ENCODE results near the gene PMS1. TPM values are rescaled to one million over a fixed set of nuclear protein-coding genes. Genes with fewer than 3 reads are reported as not detected.
"Not testable (repeated sequence)": the region's sequence is repeated elsewhere in the genome, so short reads cannot be mapped to it uniquely, and the experiment has no call there.

Gene PMS1
- total RNA-seq, 1 donor from 2014 or later = 39.0 TPM

DNA sequence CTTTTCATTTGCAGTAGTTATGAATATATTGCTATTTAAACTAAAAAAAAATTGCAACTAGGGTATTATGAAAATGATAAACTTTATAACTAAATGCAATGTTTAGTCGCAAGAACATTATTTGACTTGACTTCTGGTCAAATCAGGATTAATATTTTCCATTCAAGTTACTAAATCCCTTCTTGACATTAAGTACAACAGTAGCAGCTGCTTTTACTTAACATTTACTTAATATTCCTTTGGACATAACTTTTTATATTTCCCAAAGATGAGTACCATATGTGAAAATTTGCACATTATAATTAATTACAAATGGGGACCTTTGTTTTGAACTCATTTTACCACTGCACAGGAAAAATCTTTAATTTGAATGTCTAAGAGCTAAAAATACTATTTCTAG is 74.0 kb downstream of the PMS1 start:
- intact Hi-C loops (cut with micrococcal nuclease) = no loop called here

DNA sequence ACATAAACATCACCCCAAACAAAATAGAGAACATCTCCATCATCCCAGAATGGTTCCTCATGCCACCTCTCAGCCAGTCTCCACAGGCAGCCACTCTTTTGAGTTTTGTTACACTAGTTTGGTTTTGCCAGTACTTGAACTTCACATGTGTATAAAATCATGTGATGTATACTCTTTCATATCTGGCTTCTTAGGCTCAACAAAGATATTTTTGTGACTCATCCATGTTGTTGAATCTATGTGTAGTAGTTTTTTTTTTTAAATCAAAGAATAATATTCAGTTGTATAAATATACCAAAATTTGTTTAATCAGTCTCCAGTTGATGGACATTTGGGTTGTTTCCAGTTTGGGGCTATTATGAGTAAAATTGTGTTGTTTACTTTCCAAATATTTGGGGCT is 75.9 kb downstream of the PMS1 start:
- intact Hi-C loops (cut with micrococcal nuclease) = no loop called here

DNA sequence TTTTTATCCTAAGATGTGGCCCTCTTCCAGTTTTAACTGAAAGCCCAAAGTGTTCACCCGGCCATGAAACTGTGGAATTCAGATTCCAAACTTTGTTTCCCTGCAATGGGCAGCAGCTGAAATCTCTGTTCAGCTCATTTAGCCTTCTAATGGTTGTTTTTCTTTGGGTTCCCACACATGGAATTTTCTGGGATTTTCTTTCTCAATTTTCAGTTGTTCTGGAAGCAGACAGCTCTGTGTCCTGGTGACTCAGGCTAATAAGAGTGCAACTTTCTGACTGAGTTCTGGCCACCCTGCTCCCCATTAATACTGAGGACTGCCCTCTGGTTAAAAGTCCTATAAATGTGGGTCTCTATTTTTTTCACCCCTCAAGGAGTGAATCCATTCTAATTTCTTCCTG is 78.5 kb downstream of the PMS1 start:
- intact Hi-C loops (cut with micrococcal nuclease) = no loop called here

DNA sequence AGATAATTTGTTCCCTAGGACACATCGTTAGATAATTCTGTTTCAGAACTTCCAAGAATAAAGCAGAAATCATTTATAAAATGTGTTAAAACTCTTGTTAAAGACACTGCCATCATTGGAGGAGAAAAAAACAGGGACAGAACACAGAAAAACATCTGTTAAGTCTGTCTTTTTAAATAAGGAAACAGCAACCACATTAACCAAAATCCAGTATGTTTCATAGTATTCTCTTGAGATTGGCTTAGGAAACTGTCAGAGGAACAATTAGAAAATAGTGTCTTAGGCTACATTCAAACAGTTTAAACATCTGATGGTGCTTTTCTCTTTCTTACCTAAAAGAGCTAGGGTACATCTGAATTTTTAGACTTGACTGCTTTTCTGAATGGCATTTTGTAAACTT is 81.6 kb downstream of the PMS1 start:
- intact Hi-C loops (cut with micrococcal nuclease) = no loop called here

DNA sequence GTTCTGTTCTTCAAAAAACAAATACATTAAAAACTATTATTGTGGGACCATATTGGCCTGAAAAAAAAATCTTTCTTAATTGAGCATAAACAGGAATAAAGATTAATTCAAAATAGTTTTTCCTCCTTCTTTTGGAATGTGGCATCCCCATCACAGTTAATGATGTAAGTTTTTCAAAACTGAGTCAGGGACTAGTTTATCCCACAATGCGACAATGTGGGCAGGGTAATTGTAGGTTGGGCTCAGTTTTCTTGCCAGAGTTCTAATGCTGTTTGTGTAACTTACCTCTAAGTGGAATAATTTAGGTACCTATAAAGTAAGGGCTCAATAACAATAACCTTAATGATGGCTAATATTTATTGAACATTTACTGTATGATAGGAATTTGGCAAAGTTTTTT is 82.0 kb downstream of the PMS1 start:
- intact Hi-C loops (cut with micrococcal nuclease) = no loop called here

DNA sequence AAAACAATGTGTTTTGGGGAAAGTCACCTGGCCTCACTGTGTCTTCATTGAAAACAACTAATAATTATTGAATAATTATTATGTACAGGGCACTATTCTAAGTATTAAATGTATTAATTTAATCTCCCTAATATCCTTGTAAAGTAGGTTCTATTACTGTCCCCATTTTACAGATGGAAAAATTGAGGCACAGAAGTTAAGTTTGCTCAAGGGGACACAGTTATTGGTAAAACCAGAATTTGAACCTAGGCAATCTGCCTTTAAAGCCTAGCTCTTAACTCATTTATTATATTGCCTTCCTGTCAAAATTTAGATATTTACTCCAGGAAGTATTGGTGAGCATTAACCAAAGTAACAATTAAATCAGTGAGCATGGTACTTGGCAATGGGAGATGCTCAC is 84.6 kb downstream of the PMS1 start:
- intact Hi-C loops (cut with micrococcal nuclease) = no loop called here

DNA sequence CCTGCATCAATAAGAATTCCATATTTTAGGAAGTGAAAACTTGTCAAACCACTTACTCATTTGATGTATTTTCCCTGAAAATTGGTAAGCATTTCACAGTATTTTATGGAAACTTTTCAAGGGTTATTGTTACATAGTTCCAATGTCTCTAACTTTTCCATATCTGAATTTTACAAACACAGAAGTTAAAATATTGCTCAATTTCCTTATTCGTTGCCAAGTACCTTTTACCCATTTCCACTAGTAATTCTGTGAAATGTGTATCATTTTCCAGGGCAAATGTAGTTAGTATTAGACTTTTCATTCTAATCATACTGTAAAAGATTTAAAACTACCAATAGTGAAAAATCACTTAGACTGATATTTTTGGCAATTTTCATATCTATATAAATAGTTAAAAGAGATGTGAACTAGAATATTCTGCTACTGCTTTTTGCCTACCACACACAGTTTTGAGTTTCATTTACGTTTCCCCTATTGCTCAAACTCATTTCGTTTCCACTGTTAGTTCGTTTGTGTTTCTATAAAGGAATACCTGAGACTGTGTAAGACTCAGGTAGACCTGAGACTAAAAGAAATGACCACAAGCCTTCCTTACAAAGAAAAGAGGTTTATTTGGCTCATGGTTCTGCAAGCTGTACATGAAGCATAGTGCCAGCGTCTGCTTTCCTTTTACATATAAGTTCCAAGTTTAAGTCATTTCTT is 86.3 kb downstream of the PMS1 start:
- intact Hi-C loops (cut with micrococcal nuclease) = no loop called here

DNA sequence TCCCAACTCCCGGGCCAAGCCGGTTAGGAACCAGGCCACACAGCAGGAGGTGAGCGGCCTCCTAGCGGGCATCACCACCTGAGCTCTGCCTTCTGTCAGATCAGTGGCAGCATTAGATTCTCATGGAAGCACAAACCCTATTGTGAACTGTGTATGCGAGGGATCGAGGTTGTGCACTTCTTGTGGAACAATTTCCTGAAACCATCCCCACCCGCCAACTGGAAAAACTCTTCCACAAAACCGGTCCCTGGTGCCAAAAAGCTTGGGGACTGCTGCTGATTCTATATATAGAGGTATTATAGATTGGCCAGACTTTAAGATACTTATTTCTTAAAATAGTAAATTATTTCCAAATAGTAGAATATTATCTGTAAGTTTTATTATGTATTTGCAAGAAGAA is 89.4 kb downstream of the PMS1 start:
- intact Hi-C loops (cut with micrococcal nuclease) = no loop called here

DNA sequence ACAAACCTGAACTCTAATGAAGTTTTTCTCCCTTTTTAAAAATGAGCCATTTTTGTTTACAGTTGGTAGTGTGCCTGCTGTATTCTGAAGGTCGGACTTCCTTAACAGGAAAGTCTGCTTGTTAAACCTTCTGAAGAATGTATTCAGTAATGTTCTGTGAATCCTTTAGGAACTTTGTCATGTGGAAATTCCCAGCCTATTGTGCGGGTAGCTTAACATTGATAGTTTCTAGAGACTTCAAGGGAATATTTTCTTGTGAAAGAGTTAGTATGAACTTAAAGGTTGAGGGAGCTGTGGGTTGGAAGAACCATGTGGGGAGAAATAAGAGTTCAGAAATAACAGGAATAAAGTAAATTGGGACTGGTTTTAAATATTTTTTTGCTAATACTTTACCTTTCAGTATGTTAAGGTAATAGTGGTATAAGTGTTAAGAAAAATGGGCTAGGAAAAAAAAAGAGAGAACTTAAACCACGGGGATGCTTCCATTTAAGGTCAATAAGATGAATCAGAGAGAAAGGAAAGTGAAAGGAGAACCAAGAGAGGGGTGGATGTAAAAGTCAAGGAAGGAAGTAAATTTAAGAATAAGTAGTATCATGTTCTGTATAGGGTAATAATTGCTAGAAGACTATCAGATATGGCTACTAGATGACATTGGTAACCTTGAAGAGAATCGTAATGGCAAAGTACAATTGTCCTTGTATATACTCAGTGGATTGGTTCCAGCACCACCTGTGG is 90.5 kb downstream of the PMS1 start:
- intact Hi-C loops (cut with micrococcal nuclease) = no loop called here

DNA sequence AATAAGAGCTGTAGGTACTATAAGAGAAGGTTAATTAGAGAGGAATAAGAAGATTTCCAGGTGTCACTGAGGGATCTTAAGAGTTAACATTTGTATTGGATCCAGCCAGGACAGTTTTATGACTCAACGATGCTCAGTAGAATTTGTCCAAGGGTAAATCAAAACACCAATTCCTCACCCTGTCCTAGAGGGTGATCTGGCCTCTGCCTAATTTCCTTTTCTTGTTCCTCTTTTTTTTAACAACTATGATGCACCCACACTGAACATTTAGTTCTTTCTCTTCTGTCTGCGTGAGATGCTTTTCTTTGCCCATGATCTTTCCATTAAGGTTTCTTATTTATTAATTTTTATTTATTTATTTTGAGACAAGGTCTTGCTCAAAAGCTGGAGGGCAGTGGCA is 92.0 kb downstream of the PMS1 start:
- intact Hi-C loops (cut with micrococcal nuclease) = no loop called here

DNA sequence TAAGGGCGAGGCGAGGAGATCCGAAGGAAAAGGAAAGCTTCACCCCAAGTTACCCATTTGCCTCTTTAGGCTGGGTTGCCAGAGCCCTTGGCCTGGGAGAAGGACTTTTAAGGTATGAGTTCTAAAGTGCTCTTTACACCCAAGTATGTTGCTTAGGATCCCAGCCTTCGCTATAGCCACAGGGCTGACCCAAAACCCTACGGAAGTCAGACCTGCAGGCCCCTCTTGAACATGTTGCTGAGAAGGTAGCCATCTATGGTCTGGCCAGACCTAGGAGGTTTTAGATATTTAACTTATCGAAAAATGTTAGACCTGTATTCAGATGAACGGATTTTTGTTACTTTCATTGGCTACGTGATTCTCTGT is 95.4 kb downstream of the PMS1 start:
- intact Hi-C loops (cut with micrococcal nuclease) = no loop called here

DNA sequence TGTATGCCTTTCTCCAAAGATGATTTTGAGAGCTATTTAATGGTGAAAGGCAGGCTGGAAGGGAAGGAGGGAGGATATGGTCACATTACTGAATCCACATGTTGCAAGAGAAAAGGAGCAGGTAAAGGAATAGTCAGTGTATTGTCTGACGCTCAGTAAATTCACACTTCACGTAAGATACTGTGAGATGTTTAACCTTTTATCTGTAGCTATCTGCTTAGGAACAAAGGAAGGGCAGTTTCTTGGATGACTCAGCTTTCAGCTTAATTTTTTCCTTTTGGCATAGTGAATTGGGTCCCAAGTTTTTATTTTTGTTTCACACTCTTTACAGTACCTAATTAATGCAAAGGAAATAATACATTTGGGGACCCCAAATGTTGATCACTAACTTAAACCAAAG is 96.2 kb downstream of the PMS1 start:
- intact Hi-C loops (cut with micrococcal nuclease) = no loop called here

DNA sequence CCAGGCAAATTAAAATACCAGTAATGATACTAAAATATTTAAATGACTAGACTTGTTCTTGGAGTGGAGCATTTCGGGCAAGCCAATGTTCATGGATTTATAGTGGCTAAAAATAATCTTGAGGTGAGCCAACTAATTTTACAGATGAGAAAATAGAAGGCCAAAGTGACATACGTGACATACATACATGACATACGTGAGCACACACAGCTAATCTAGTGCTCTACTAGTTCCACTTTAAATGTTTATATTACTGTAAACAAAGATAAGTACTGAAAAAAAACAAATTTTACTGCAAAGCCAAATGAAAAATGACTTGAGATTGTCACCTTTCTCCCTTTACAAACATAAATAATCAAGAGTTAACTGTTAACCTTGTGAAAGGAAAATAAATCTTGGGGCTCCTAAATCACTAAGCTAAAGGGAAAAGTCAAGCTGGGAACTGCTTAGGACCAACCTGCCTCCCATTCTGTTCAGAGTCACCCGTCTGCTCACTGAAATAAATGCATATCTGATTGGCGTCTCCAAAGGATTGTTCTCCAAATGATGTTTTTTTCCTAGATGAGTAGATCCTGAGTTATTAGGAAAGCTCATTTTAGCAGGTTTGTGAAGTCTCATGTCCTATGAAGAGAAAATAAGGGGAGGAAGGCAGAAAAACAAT is 96.7 kb downstream of the PMS1 start:
- intact Hi-C loops (cut with micrococcal nuclease) = no loop called here

DNA sequence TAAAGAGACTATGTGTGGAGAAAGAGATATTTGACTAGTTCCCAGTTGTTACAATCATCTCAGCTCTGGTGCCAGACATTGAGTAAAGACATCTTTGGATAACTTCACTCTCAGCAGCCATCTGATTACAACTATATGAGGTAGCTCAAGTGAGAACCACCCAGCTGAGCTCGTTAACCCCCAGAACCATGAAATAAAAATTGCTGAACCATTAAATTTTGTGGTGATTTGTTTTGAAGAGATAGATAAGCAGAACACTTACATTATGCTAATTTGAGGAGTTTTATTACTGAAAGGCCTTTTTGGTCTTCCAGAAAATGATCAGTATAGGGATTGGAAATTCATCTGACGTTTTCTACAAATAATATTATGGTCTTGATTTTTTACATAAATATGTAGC is 101.1 kb downstream of the PMS1 start:
- intact Hi-C loops (cut with micrococcal nuclease) = no loop called here

DNA sequence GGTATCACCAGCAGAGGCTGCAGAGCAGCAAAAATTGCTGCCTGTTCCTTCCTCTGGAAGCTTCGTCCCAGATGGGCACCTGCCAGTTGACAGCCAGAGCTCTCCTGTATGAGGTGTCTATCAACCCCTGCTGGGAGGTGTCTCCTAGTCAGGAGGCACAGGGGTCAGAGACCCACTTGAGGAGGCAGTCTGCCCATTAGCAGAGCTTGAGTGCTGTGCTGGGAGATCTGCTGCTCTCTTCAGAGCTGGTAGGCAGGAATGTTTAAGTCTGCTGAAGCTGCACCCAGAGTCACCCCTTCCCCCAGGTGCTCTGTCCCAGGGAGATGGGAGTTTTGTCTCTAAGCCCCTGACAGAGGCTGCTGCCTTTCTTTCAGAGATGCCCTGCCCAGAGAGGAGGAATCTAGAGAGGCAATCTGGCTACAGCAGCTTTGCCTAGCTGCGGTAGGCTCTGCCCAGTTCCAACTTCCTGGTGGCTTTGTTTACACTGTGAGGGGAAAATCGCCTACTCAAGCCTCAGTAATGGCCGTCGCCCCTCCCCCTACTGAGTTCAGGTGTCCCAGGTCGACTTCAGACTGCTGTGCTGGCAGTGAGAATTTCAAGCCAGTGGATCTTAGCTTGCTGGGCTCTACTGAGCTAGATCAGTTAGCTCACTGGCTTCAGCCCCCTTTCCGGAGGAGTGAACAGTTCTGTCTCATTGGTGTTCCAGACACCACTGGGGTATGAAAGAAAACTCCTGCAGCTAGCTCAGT is 108.5 kb downstream of the PMS1 start:
- intact Hi-C loops (cut with micrococcal nuclease) = not testable (repeated sequence)

DNA sequence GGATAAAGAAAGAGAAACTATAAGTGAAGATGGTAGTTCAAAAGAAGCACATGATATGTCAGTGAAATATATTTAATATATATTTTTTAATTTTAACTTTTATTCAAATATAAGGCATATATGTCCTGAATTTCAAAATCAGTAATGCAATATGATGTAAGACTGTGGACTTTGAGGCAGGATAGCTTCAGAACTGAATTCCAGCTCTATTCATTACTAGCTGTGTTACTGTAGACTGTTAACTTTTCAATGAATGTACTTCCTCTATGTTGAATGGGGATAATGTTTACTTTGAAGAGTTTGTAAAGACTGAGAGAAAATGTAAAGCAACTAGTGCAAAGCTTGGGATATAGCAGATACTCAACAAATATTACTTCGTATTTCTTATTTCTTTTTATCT is 112.6 kb downstream of the PMS1 start:
- intact Hi-C loops (cut with micrococcal nuclease) = no loop called here

DNA sequence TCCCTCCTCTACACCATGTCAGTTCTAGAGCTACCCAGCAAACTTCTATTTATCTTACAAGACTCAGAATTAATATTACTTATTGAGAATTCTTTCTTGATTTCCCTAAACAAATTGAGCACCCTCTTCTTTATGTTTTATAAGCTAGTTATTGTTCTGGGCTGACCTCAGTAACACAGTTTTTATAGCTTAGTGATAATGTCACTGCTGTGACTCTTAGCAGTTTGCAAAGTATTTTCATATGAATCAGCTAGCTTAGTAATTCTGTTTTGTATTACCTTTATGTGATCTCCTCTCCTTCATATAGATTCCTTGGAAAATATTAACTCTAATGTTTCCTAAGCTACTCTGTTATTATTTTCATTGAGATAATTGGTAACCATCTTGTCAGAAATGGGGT is 114.9 kb downstream of the PMS1 start:
- intact Hi-C loops (cut with micrococcal nuclease) = no loop called here

DNA sequence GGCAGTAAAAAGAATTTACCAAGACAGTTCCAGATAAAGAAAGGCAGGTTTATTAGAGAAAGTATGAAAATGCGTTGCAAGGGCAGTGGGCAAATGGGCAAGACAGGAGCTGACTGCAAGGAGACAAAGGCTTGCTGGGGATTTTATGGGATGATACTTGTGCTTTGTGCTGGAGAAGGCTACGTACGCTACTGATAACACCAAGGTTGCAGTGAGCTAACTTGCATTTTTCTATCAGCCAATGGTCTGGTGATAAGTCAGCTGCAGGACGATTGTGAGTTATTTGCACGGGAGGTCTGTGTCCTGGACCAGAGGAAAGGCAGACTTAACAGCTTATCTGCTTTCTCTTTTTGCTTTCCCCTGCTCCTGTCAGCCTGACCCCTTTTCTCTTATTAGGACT is 116.5 kb downstream of the PMS1 start:
- intact Hi-C loops (cut with micrococcal nuclease) = no loop called here

DNA sequence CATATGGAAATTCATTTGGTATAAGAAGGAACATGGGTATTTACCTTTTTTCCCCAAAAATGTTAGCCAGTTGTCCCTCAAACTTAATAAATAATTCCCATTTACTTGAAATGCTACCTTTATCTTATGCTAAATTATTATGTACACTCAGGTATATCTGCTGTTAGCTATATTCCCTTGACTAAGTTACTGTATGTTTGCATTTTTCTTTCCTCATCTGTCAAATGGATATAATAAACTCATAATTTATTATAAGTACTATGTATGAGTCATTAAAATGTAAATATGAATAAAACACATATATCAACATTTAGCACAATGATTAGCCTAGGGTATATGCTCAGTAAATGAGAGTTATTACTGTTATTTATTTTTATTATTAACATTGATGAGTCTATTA is 117.4 kb downstream of the PMS1 start:
- intact Hi-C loops (cut with micrococcal nuclease) = no loop called here

DNA sequence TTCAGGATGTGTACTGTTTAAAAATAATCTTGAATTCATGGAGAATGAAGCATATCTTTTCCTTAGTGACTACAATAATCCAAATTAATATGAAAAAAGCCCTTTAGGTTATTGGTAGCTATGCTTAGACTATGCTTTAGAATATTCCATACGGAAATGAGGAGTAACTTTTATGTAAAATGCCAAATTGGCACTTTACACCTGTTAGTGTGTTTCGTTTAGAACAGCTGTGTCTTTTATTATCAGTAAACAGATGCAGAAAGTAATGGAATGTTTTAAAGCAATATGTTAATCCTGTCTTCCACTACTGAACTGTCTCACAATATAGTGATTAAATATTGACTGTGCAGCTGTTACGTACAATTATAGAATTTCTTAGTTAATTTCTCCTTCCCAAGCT is 129.6 kb downstream of the PMS1 start:
- intact Hi-C loops (cut with micrococcal nuclease) = no loop called here

DNA sequence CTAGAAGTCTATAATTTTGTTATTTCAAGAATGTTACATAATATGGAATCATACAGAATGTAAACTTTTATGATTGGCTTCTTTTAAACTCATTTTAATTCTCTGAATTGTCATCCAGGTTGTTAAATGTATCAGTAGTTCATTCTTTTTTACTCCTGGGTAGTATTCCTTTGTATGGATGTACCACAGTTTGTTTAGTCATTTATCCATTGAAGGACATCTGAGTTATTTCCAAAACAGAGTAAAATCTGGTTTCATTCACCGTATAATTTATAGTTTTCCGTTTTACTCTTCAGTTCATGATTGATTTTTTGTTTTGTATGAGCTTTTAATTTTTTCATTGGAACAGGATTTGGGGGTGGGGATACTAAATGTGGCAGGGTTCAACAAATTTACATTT is 132.4 kb downstream of the PMS1 start:
- intact Hi-C loops (cut with micrococcal nuclease) = no loop called here
